GM18508 (cell line): Measurements from ENCODE around the gene SNAPC4.
"Not testable (repeated sequence)": the region's sequence is repeated elsewhere in the genome, so short reads cannot be mapped to it uniquely, and the experiment has no call there.

ENCODE experiments used
- ATAC-seq: cut with Tn5 transposase; IDR thresholded peaks from one replicate; pipeline ENCODE4 v1.9.1; 2021; ENCODE audit warnings: moderate number of reproducible peaks; ENCODE audit not compliant: insufficient read depth, unreplicated experiment

The SNAPC4 gene

GRCh38 chr9:136434580-136435169, 34.7 kb upstream of the SNAPC4 start:
- no peak for ATAC-seq

- ATAC-seq: no peak
Measured at GRCh38 chr9:136433849-136434579, 34.0 kb upstream of the SNAPC4 start.

- no peak for ATAC-seq
Measured at GRCh38 chr9:136433043-136433715, 33.2 kb upstream of the SNAPC4 start.

- ATAC-seq: no peak
Measured at GRCh38 chr9:136432591-136432990, 32.6 kb upstream of the SNAPC4 start.

GRCh38 chr9:136431782-136432350, 31.9 kb upstream of the SNAPC4 start:
- no peak for ATAC-seq

- ATAC-seq: no peak
Measured at GRCh38 chr9:136430588-136431234, 30.7 kb upstream of the SNAPC4 start.

GRCh38 chr9:136429683-136430491, 29.9 kb upstream of the SNAPC4 start:
- no peak for ATAC-seq

- no peak for ATAC-seq
Measured at GRCh38 chr9:136429075-136429628, 29.2 kb upstream of the SNAPC4 start.

GRCh38 chr9:136426787-136427186, 26.8 kb upstream of the SNAPC4 start:
- ATAC-seq: no peak

- ATAC-seq: not testable (repeated sequence)
Measured at GRCh38 chr9:136425367-136425766, 25.4 kb upstream of the SNAPC4 start.

GRCh38 chr9:136424750-136425362, 24.9 kb upstream of the SNAPC4 start:
- no peak for ATAC-seq

GRCh38 chr9:136423432-136424146, 23.6 kb upstream of the SNAPC4 start:
- no peak for ATAC-seq

GRCh38 chr9:136422876-136423275, 22.9 kb upstream of the SNAPC4 start:
- no peak for ATAC-seq

- ATAC-seq: no peak
Measured at GRCh38 chr9:136421791-136422190, 21.8 kb upstream of the SNAPC4 start.

- ATAC-seq: no peak
Measured at GRCh38 chr9:136419092-136419420, 19.1 kb upstream of the SNAPC4 start.

GRCh38 chr9:136418182-136419091, 18.5 kb upstream of the SNAPC4 start:
- ATAC-seq: no peak

- ATAC-seq: no peak
Measured at GRCh38 chr9:136416914-136417313, 16.9 kb upstream of the SNAPC4 start.

- no peak for ATAC-seq
Measured at GRCh38 chr9:136416427-136416826, 16.5 kb upstream of the SNAPC4 start.
